MV-4-11 (cell line): ENCODE data around the gene RRP15.

ENCODE experiments used
- DNase-seq: peaks from one replicate; lab custom pipeline; 2025; lab: John Stamatoyannopoulos, UW

The RRP15 gene, protein sequence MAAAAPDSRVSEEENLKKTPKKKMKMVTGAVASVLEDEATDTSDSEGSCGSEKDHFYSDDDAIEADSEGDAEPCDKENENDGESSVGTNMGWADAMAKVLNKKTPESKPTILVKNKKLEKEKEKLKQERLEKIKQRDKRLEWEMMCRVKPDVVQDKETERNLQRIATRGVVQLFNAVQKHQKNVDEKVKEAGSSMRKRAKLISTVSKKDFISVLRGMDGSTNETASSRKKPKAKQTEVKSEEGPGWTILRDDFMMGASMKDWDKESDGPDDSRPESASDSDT

DNA sequence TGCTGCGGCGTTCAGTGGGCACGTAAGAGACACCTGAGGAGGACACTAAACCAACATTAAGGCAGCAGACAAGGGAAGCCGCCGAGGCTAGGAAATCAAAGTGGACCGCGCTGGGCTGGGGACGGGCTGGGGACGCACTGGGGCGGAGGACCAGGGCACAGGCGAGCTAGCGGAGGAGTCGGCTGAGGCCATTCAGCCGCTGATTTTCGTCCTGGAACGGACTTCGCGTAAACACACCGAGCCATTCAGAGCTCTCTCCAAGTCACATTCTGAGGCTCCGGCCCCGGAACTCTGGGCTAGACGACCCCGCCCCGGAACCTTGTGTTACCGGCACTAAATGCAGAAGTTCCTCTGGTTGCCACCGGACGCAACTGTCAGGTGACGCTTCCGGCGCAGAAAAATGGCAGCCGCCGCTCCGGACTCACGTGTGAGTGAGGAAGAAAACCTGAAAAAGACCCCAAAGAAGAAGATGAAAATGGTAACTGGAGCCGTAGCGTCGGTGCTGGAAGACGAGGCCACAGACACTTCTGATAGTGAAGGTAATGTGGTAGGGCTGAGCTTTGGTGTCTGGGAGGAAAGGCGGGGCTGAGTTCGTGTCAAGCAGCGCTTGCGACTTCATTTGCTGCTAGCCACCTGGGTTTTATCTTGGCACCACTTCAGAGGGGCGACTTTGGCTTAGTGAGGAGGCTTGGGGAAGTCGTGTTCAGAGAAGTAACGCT, at the start of gene RRP15:
Gene RRP15, plus strand, starts transcription at position 377 of the 719 bp plus-strand sequence. Its CDS starts 24 bp downstream, at position 401.
- DNase-seq = peak; percentile 84

- no peak for DNase-seq
Measured at GRCh38 chr1:218242171-218242570, 42.9 kb upstream of the RRP15 start.

- no peak for DNase-seq
Measured at GRCh38 chr1:218247339-218247738, 37.8 kb upstream of the RRP15 start.

DNA sequence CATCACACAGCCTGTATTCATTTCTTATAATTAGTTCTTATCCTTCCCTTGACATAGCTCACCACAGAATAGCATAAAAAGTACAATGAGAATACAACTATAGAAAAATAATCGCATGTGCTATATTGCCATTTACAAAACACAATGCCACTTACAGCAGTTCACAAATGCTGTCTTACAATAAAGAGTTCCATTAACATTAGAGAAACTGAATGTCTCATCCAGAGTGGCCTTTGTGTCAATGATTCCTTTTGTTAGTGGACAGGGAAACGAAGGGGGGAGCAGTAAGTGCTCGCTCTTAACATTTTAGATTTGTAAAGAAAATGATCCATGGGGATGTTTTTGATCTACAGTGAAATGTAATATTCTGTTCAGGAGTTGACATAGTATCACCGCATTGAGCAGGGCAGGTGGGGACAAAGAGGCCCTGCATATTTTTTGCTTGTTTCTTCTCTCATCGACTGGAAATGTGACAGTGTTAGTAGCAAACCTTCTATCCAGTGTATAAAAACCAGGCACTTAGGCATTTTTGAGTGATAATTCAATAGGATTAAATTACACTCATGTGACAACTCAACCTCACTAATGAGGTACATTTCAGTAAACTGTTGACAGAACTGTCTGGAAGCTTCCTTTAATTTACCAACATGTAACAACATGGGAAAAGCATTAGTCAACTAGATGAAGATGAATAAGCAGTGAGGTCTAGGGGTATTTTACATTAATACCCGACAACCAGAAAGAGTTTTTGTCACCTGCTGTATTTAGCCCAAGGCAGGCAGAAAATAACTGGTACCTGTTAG, 35.6 kb upstream of the RRP15 start:
- no peak for DNase-seq

DNA sequence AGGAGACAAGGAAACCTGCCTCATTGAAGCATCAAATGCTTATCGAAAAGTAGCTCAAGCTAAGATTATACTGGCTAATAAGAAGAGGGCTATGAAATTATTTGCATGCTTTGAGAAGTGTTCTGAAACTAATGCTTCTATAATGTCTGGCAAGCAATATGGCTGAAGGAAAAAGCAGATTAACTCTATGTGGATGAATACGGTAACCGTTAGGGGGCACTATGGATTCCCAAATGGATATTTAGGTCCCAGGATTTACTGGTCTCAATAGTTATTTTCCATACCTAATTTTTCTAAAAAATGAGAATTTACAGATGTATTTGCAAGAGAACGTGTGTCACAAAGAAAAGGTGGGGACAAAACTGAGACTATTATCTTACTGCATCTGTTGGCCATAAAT, 34.6 kb upstream of the RRP15 start:
- DNase-seq = no peak

DNA sequence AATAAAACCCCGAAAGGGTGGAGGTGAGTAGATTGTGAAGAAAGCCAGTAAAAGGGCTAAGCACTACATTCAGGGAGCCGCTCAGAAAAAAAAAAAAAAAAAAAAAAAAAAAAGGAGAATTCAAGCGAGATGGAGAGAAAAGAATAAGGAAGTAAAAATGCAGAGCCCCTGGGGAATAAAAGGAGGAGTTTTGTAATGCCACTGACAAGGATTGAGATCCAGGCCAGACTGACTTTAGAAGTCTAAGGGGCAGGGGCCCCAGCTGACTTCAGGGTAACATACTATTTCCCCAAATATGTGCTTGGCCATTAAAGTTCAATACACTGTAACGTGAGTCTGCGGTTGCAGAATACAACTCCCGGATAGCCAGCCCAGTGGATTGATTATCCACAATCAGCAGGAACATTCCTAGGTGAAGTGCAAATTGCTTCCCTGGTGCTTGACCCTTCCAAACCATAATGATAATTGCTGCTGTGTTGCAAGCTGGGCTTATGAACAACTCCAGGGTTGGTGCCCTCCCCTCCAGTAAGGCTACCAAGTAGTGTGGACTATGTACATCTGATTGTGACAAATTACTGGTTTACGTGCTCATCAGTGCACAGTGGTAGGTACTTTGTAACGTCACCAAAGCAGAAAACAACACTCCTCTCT, 30.7 kb upstream of the RRP15 start:
- DNase-seq = peak; percentile 50

DNA sequence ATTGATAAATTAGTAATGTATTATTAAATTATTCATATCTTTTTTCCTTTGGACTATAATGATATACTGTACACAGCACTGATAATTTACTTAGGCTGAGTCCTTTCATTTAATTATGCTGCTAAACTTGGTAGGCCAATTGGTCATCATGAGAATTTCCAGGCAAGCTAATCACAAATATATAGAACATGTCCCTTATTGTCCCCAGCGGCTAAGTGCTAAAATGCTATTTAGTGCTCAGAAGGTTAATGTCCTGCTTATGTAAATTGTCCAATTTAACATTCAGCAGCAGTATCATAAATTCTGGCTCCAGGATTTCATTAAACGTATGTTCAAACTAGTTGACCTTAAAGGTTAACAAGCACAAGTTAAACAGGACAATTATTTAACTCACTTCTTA, 30.0 kb upstream of the RRP15 start:
- DNase-seq = no peak

- DNase-seq = no peak
Measured at GRCh38 chr1:218257371-218257770, 27.7 kb upstream of the RRP15 start.

DNA sequence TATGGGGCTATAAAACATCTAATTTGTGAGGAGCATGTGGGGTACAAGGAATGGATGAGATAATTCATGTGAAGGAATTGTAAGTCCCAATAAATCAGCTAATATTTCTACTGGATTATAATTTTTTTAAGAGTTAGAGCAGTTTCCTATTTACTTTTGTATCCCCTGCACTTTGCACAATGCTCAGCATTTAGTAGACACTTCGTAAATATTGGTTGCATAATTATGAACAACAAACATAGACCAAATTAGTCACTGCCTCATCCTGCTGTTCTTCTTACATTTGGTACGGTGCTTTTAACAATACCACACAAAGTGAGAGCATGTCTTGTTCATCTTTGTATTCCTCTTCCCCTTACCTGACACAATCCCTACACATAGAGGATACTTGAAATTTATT, 27.1 kb upstream of the RRP15 start:
- no peak for DNase-seq

DNA sequence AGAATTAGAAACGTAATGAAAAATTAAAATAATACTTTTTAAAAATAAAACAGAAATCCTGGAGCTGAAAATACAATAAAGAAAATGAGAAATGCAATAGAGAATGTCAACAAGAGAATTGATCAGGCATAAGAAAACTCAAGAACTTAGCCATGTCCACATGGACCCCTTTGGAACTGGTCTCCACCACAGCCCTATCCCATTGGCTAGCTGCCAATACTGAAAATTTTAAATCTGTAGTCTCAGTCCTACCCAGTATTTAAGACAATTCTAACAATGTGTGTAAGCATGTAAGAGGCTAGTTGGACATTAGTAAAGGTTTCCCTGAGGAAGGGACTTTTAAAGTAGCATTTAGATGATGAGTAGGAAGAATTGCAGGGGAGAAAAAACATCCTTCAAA, 25.8 kb upstream of the RRP15 start:
- DNase-seq = no peak

GRCh38 chr1:218259800-218260199, 25.3 kb upstream of the RRP15 start:
- no peak for DNase-seq

GRCh38 chr1:218262259-218262658, 22.8 kb upstream of the RRP15 start:
- no peak for DNase-seq

DNA sequence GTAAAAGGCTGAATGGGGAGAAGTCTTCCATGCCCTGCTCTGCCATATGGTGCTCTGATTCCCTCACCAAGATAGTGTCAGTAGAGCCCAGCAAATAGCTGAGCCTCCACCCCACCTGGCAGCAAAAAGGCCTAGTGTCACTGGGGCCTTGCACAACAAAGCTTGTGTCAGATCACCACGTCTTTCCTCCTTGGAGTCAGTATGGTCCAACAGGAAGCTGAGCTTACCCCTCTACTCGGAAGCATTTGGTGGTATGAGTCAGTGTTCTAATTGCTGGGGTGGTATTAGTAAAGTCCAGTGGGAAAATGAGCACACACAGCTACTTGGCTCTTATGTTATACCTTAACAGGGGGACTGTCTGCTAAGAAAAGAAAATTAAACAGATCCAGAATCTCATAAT, 18.7 kb upstream of the RRP15 start:
- DNase-seq = no peak

GRCh38 chr1:218272366-218272765, 12.7 kb upstream of the RRP15 start:
- no peak for DNase-seq

GRCh38 chr1:218273762-218274479, 11.2 kb upstream of the RRP15 start:
- peak; percentile 42 for DNase-seq

DNA sequence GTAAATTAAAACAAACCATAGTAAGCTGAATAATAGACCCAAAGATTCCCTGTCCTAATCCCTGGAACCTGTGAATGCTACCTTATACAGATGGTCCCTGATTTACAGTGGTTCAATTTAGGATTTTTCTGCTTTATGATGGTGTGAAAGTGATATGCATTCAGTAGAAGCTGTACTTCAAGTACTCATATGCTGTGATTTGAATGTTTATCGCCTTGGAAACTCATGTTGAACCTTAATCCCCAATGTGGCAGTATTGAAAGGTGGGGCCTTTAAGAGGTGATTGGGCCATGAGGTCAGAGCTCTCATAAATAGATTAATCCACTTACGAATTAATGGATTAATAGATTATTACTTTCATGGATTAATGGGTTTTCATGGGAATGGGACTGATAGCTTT, 10.6 kb upstream of the RRP15 start:
- no peak for DNase-seq

- DNase-seq = no peak
Measured at GRCh38 chr1:218275823-218276222, 9.3 kb upstream of the RRP15 start.

GRCh38 chr1:218281285-218281684, 3.8 kb upstream of the RRP15 start:
- DNase-seq = peak; percentile 26

DNA sequence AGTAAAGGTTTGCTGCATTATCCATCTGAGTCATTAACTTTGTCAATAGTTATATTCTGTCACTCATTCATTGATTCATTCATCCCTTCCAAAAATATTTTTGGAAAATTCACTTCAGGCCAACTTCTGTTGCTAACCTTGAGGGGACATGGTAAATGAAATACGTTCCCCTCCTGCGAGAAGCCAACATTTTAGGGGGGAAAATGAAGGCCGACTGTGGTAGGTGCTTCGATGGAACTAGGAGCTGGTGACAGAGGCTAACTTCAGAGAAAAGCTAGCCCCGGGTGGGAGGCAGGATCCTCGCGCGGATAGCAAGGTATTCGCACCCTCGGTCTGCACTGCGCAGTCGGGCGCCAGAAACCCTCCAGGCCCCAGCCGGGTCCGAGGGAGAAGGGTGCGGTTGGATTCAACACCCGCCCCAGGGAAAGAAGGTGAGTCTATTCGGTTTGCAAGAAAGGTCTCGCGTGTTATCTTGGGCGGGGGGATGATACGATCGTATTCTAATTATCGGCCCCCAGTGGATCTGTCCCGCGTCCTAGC, 646 bp upstream of the RRP15 start:
- no peak for DNase-seq

- DNase-seq = no peak
Measured at GRCh38 chr1:218292515-218292914, 7.4 kb downstream of the RRP15 start.

DNA sequence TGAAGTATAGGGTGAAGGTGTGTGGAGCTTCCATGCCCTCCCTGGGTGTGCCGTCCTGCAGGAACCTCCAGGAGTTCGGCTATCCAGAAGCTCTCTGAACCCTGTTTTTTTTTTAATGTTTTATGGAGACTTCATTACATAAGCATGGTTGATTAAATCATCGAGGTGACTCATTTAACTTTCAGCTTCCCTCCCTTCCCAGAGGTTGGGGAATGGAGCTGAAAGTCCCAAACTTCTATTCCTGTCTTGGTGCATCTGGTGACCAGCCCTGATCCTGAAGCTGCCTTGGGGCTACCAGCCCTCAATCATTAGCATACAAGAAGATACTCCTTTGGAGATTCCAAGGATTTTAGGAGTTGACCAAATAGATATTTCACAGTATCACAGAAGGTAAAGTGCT, 9.5 kb downstream of the RRP15 start:
- no peak for DNase-seq
